Amniotic epithelial cell (primary cell): ENCODE results near the gene ASXL3.
A peak's percentile ranks its signal among the peaks of the same experiment; 100 is the strongest.

Source experiments
- DNase-seq: peaks from one replicate; pipeline ENCODE4 v3.0.0-alpha.2; 2010; ENCODE audit warnings: low read depth

Gene ASXL3

DNA sequence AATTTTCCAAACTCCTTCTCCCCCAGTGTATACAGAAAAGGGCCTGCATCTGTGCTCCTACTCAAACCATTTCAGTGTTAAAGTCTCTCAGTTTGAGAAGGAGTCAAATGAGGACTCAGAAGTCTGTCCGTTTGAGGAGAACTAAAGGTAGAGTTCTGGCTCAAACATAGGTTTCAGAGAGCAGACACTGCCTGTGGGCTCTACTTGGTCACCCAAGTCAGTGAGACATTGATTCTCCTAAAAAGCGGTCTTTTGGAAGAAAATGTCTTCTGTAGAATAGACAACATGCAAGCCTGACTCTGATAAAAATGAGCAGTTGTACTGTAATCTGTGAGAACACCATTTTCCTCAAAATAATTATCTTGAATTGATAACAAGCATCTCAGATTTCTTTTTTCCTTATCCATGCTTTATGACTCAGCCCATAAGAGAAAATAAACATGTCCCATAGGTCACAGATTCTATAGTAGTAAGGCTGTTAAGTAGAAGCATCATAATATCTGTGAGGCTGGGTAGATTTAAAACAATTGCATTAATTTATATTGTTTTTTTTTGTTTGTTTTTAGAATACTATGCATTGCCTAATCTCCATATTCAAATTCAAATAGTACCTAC is 82.8 kb downstream of the ASXL3 start:
- DNase-seq = no peak

DNA sequence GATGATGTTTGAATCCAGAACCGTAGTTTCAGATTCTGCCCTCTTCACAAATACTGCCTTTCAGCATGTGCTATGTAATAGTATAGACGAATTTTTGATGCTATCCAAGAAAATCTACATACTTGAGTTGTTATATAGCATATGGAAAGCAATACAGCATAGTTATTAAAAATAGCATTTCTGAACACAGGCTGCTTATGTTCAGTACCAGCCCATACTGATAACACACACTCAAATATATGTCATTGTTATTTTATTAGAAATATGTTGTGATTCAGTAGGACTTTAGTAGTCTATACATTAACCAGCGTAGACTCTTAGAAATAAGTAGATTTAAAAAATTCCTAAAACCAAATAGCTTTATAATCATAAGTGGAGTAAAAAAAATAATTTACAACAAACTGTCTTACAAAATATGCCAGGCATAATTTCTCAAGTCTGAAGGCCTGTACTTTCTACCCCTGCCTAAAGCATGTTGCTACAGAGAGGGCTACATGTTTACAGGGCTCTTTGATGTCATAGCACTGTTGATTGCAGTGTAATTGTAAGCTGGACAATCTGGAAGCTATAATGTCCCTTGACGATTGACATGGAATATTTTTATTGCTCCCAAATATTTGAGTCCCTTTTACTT is 86.3 kb downstream of the ASXL3 start:
- DNase-seq = no peak

DNA sequence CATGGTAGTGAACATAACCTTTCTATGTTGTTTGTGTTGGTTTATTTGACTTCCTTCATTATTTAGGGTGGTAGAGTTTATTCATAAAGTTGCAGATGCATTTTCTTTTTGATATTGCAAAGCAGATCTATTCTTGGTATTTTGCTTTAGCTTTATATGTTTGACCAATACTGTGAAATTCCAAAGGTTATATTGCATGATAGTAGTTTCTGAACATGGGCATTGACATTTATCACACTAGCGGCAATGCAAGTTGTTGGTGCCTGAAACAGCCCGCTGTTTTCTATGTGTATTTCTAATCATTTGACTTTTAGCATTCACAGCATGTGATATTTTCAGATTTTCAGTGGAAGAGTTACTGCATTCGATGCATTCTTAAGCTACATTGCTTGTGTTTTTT is 87.2 kb downstream of the ASXL3 start:
- no peak for DNase-seq

DNA sequence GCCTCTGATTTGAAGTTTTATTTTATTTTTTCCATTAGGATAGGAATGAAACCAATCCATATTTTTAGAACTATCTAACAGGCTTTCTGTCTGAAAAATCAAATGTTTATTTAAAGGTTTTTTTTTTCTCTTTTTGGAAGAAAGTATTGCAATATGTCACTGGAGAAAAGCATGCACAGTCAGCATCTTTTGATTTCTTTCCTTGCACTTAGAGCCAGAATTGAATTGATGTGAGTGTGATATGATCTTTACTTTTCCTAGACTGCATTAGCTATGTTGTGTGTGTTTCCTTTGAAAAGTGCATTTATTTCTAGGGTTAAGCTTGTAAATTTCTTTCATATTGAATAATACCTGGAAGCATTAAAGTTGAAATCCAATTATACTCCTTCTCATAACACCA is 87.6 kb downstream of the ASXL3 start:
- DNase-seq = no peak

DNA sequence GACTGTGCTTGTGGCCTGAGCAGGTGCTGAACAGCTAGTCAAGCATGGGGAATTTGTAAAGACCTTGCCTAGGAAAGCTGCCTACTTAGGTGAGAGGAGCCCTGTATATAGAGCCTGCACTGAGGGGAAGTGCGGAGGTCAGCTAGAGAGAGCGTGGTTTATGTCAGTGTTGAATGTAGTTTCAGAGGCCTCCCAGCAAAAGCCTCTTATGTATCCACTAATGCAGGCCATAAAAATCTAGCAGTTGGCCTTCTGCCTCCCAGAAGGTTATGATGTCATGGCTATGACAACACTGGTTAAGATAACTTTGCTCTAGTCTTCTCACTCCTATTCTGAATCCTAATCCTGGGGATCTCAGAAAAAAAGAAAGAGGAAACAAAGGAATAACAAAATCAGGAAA is 88.9 kb downstream of the ASXL3 start:
- no peak for DNase-seq

DNA sequence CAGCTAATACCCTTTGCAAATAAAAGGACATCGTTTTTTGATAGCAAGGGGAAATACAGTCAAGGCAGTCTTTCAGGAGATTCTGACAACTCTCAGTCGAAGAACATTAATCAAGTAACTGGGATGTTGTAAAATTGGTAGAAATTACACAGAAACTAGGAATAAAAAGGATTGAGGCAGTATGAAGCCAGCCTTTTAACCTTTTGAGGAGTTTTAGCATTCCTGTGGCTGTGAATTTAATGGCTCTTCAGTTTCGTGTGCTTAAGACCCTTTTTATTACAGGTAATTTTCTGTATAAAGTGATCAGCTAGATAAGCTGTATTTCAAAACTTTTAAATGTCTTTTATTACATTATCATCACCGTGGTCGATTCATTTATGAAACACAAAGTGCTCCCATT is 91.6 kb downstream of the ASXL3 start:
- no peak for DNase-seq

DNA sequence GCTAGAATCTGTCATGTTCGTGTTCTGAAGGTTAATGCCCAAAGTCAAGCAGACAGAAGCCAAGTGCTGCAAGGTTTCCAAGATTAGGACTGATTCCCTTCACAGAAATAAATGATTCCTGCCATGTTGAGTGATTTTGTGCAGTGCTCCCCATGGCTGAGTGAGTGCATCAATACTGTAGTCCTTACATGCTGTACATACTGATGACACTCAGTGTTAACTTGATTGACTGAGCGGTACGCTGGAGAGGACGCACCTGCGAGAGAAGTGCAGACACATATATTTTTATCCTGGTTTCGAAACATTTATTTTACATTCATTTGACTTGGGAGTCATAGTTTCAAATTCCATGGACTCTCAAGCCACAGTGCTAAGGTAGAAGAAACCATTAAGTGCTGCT is 92.0 kb downstream of the ASXL3 start:
- no peak for DNase-seq

DNA sequence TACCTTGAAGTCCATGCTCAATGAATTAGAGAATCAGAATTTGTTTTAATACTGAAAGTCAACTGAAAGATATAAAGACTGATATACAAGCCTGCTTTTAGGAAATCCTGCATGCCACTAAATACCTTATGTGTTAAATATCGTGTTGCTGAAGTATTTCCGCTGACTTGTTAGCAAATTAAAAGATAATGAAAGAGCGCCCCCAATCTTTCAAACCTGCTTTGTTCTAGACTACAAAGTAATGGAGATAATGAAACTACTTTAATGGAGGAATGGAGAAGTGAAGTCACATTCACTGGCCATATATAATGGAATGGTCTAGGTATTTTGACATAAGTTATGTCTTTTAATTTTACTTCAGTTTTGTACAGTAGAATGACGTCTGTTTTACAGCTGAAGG is 95.7 kb downstream of the ASXL3 start:
- no peak for DNase-seq

DNA sequence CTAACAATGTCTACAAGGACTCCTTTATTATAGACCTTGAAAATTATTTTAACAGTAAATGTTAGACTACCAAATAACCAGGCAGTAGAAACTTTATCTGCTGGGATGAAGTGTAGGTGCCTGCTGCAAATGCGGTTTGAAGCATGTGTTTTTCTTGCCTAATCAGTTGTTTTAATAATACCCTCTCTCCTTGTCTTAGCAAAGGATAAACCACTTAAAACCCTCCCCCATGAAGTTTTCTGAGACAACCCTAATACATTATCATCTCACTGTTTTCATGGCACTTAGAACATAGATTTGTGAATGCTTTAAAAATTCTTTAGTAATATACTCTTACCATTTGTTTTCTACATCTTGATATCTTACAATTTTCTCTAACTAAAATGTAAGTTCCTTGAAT is 98.6 kb downstream of the ASXL3 start:
- peak; percentile 0 for DNase-seq

DNA sequence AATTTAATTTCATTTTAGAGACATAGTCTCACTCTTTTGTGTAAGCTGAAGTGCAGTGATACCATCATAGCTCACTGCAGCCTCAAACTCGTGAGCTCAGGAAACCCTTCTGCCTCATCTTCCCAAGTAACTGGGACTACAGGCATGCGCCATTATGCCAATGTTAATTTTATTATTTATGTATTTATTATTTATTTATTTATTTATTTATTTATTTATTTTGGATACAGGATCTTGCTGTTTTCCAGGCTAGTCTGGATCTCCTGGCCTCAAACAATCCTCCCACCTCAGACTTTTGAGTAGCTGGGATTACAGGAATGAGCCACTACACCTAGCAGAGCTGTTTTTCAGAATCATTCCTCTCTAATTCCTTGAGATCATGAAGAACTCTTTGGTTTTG is 99.9 kb downstream of the ASXL3 start:
- DNase-seq = no peak

DNA sequence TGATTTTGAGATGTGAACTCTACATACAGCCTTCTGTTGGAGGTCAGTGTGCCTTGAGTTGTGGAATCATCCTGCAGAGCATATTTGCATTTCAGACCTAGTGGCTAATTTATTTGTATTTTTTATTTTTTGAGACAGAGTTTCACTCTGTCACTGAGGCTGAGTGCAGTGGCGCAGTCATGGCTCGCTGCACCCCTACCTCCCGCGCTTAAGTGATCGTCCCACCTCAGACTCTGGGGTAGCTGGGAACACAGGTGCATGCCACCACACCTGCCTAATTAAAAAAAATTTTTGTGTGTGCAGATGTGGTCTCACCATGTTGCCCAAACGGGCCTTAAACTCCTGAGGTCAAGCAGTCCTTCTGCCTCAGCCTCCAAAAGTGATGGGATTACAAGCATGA is 104.4 kb downstream of the ASXL3 start:
- no peak for DNase-seq

DNA sequence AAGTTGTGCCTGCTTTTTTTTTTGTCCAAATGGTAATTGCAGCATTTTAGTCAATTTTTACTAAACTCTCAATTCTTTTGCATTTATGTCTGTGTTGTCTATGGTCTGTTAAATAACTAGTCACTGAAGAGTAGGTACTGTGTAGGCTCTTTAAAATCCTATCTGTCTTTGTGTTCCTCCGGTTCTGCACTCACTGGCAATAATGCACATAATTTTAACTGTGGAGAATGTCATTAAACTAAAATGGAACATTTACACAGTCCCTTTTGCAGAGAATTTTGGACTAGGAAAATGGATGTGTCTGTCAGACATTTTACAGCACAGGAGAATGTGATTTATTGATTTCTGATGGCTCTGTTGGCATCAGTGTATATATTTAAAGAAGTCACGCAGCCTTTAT is 116.6 kb downstream of the ASXL3 start:
- no peak for DNase-seq

DNA sequence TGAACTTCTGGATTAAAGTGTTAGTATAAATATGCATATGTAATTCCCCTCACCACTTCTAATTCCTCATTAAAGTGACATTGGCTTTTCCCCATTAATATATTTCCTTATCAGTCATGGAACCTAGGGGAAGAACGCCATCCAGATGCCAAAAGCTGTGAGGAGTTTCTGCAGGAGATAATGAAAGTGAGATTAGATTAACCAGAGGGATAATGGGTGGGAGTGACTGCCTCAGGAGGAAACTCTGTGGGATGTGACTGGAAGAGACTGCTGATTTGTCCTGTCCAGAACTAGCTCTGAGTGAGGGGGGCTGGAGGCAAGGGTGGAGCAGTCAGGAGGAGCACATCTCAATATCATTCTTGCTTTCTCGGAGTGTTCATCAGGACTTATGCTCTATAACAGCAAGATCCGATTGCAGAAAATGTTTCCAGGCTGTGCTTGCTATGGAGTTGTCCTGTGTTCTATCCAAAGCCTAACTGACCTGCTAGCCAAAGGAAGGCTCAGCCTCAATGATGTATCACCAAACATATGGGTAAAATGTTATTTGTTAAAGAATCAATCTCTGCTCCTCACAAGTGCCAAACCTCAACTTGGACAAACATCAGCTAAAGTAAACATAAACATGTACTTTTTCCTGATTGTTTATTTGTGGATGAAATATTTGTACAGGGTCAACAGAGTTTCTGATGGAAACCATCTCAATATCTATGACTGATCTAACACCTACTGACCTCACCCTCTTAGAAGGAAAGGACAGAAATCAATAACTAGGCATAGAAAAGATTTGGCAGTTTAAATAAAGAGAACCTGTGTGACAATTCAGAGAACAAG is 118.5 kb downstream of the ASXL3 start:
- no peak for DNase-seq

DNA sequence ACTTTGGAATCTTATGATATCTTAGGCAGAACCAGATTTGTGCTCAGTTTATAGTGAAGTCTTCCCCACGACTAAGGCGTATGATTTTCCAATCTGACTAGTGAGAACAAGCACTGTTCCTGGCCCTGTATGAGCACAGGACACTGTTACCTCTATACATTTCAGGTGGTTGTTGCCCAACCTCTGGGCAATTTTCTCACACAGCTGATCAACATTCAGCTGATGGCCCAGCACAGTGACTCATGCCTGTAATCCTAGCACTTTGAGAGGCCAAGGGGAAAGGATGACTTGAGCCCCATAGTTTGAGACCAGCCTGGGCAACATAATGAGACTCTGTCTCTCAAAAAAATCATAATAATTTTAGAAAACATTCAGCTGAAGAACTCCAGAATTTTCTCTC is 119.5 kb downstream of the ASXL3 start:
- no peak for DNase-seq

DNA sequence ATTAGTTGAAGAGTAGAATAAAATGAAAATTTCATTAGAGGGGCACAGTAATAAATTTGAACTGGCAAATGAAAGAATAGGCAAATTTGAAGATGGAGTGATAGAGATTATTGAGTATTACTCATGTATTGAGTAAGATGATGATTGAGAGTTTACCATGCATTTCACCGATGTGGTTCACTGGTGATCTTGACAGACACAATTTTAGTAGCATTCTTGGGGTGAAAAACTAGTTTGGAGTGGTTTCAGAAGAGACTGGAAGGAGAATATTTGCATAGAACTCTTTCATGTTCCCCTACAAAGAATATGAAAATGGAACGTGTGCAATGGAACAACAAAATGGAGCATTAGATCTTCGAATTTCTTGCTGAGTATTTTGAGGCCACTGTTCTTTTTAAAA is 121.4 kb downstream of the ASXL3 start:
- no peak for DNase-seq

DNA sequence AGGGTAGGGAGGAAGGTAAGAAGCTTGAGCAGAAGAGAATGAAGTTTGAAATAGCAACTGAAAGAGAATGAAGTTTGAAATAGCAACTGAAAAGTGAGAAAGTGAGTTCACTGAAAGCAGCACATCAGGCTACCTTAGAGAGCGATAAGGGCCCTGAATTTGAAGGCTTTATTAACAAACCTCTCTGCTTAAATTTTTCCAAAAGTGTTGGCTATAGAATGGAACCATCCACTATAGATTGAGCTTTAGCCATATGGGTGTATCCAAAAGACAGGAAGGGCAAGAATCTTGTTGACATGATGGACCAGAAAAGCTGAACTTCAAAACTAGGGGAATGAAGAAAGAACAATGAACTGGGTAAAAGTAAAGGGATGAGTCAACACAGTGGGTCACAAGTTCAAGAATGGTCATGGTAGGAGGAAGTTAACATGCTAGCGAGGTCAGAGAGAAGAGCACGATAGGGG is 122.5 kb downstream of the ASXL3 start:
- DNase-seq = no peak

DNA sequence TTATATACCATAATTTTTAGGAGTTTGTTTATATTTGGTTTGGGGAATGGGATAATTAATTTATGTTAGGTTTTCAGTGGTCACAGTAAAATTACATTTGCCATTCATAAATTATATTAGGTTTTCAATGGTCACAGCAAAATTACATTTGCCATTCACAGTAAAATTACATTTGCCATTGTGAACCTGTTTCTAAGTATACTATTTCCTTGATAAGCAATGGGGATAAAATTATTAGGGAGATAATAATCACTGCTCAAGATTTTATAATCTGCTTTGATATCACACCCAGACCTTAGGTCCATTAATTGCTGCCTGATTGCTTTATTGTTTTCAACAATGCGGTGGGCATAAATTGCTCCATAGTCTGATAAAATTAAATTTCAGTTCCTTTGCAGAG is 124.6 kb downstream of the ASXL3 start:
- DNase-seq = no peak

DNA sequence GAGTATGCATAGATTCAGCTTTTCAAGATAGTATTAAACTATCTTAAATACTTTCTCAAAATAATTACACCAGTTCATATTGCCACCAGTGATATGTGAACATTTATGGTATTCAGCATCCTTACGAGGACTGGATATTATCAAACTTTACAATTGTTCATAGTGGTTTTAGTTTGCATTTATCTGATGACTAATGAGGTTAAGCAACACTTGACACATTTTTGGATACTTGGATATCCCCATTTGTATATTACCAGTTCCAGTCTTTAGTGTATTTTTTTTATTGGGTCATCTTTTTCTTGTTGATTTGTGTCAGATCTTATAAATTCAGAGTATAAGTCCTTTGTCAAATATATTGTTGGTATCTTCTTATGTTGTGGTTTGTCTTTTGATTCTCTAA is 128.4 kb downstream of the ASXL3 start:
- peak; percentile 1 for DNase-seq

DNA sequence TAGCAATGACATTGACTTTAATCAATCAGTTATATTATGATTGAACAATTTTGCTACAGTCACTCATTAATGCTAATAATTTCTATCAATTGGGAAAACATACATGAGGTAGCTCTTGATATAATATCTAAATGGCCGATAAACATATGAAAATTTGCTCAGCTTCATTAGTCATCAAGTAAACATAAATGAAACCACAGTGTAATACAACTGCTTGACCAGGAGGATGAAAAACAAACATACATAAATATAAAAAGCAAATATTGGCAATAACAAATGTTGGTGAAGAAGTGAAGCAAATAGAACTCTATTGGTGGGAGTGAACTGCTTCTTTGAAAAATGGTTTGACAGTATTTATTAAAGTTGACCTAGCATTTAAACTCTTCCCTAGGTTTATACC is 130.9 kb downstream of the ASXL3 start:
- DNase-seq = no peak

DNA sequence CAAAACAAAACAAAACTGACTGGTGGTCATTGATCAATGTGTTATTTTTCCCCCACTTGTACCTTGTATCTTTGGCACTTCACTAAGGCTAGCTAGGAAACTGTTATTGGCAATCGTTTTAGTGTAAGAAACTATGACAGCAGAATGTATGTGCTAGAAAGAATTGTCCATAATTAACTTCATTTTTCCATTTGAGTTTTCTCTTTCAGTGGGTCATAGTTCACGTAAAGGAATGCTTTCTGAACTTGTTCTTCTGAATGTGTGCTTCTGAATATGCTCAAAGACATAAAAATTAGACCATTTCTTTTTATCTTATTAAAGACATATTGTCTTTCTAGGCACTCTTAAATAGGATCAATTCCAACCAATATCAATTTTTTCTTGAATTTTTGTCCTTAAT is 132.2 kb downstream of the ASXL3 start:
- DNase-seq = no peak

DNA sequence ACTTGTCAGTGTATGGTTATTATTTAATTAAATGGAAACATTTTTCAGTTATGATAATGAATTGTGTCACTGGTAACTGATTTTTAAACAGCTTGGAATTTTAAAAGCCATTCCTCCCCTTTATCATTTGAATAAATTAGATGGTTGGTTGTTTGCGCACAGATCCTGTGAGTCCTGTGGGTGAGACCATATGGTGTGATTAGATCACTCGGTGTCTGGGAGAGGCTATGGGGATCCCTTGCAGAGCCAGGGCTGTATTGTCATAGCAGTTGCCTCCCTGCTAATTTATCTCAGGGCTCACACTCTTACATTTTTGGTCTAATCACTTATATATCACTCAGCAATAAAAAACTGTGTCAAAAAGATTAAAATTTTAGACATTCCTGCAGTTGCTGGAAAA is 133.5 kb downstream of the ASXL3 start:
- DNase-seq = no peak

DNA sequence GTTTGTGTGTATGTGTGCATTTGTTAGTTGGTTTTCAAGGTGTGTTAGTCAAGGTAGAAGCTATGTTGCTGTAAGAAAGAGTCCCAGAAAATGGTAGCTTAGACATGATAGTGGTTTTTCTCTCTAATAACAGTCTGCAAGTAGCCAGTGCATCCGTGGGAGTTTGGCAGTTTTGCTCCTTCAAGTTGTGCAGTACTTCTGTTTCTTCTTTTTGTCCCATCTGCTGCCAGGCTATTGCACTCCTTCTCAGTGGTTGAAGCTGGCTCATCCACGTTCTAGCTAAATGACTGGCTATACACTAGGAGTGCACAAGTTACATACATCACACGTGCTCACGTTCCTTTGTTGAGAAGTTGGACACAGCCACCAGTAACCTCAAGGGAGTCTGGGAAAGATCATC is 134.7 kb downstream of the ASXL3 start:
- DNase-seq = no peak

DNA sequence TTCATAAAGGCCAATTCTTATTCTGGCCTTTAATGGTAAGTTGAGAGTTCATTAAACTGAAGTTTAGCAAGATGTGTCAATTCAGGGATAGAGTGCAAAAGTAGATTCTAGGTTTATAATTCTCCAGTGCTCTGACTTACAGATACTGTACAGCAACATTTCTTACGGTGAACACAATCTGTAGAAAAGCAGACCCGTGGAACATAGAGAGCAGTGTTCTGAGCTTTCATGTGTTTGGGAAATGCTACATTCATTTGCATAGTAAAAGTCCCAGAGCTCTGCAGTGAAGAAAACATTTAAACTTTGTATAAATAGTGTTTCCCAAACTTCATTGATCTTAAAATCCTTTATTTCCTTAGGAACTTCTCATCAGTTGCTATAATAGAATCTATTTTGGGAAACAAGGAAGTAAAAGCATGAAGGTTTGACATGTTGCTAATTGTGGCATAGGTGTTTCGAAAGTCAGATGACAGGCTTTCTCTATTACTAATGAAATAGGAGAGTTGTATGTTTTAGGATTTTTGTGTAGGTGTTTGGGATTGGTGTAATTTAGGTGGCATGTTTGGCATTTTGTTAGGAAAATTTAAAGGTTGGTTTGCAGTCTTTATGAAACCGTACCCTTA is 138.2 kb downstream of the ASXL3 start:
- DNase-seq = no peak
